Osteocyte (in vitro differentiated cells): ENCODE data around the gene AGRN. TPM values are rescaled to one million over a fixed set of nuclear protein-coding genes. Genes with fewer than 3 reads are reported as not detected.

Experiments
- DNase-seq: peaks from one replicate; pipeline ENCODE4 v3.0.0; 2021; ENCODE audit warnings: mixed read lengths; ENCODE audit not compliant: unreplicated experiment; ENCODE audit errors: extremely low spot score
- H3K27ac Mint-ChIP-seq: one replicate; pipeline ENCODE4 v1.8.0; 2021; ENCODE audit warnings: mild to moderate bottlenecking, mixed read lengths; ENCODE audit not compliant: unreplicated experiment
- H3K27me3 Mint-ChIP-seq: one replicate; pipeline ENCODE4 v1.8.0; 2021; ENCODE audit warnings: mixed read lengths; ENCODE audit not compliant: unreplicated experiment
- H3K36me3 Mint-ChIP-seq: one replicate; pipeline ENCODE4 v1.8.0; 2021; ENCODE audit warnings: mixed read lengths; ENCODE audit not compliant: unreplicated experiment
- H3K4me1 Mint-ChIP-seq: one replicate; pipeline ENCODE4 v1.8.0; 2021; ENCODE audit warnings: mixed read lengths; ENCODE audit not compliant: unreplicated experiment
- H3K4me3 Mint-ChIP-seq: one replicate; pipeline ENCODE4 v1.8.0; 2021; ENCODE audit warnings: mild to moderate bottlenecking, moderate library complexity, mixed read lengths; ENCODE audit not compliant: unreplicated experiment
- H3K9me3 Mint-ChIP-seq: one replicate; pipeline ENCODE4 v1.8.0; 2021; ENCODE audit warnings: mixed read lengths; ENCODE audit not compliant: unreplicated experiment
- CTCF ChIP-seq: fragments of 200-600 bp; sonication (generic); IDR thresholded peaks from 2 replicates; pipeline ENCODE4 v1.5.0; 2021; ENCODE audit warnings: antibody characterized with exemption, mild to moderate bottlenecking, moderate library complexity
- total RNA-seq: library from RNA; stranded (reverse); gene quantifications from 2 replicates; pipeline ENCODE4 v1.2.1, GENCODE V29; 2021

Gene AGRN
- total RNA-seq, 1 donor from 2014 or later = 191 TPM

- Mint-ChIP-seq H3K4me3 (no peak overlapping the region), H3K27me3 (no peaks in the 10 kb centered on the region), H3K27ac (no peak overlapping the region), H3K9me3 (no peaks in the 10 kb centered on the region), H3K36me3 (no peaks in the 10 kb centered on the region), H3K4me1 (peaks cover 4% of the 10 kb centered on the region)
- DNase-seq = no peak
- no peak for TF ChIP-seq CTCF
These were observed 51.8 kb downstream of the AGRN start for GRCh38 chr1:1071486-1072298.

GRCh38 chr1:1072299-1072848 lies 52.5 kb downstream of the AGRN start:
- H3K4me3 Mint-ChIP-seq = no peak overlapping the region
- no peaks in the 10 kb centered on the region for H3K9me3 Mint-ChIP-seq
- H3K4me1 Mint-ChIP-seq = peaks cover 4% of the 10 kb centered on the region
- H3K36me3 Mint-ChIP-seq = no peaks in the 10 kb centered on the region
- no peaks in the 10 kb centered on the region for H3K27me3 Mint-ChIP-seq
- TF ChIP-seq CTCF = no peak
- DNase-seq = no peak
- H3K27ac Mint-ChIP-seq = no peak overlapping the region

GRCh38 chr1:1072849-1073742 lies 53.2 kb downstream of the AGRN start:
- H3K9me3 Mint-ChIP-seq = no peaks in the 10 kb centered on the region
- H3K27me3 Mint-ChIP-seq = no peaks in the 10 kb centered on the region
- no peaks in the 10 kb centered on the region for H3K36me3 Mint-ChIP-seq
- no peak for DNase-seq
- no peak overlapping the region for H3K27ac Mint-ChIP-seq
- no peak overlapping the region for H3K4me3 Mint-ChIP-seq
- TF ChIP-seq CTCF = no peak
- peaks cover 2% of the 10 kb centered on the region for H3K4me1 Mint-ChIP-seq

- H3K4me1 Mint-ChIP-seq = peaks cover 1% of the 10 kb centered on the region
- DNase-seq = no peak
These were observed 54.0 kb downstream of the AGRN start, which contains the start of gene RNF223 for GRCh38 chr1:1073743-1074587. TSS of gene RNF223 (minus strand) at chr1:1074306. CDS start at chr1:1072566, 1,740 bp downstream.

More at GRCh38 chr1:1073743-1074587, 54.0 kb downstream of the AGRN start, which contains the start of gene RNF223:
- H3K27ac Mint-ChIP-seq = no peak within 1 kb of the TSS
- H3K36me3 Mint-ChIP-seq = no peaks in the 10 kb centered on the region
- H3K9me3 Mint-ChIP-seq = no peaks in the 10 kb centered on the region
- TF ChIP-seq CTCF = no peak
- no peaks in the 10 kb centered on the region for H3K27me3 Mint-ChIP-seq
- no peak within 1 kb of the TSS for H3K4me3 Mint-ChIP-seq
